CD4-positive, alpha-beta T cell (primary cell): ENCODE results near the gene FAXDC2. TPM values are rescaled to one million over a fixed set of nuclear protein-coding genes. Genes with fewer than 3 reads are reported as not detected.
A peak's percentile ranks its signal among the peaks of the same experiment; 100 is the strongest.

Experiments used
- ATAC-seq: fragments of 200-7000 bp; cut with Tn5 transposase; one replicate; pipeline ENCODE4 v1.10.0; 2022; ENCODE audit warnings: mild to moderate bottlenecking; ENCODE audit not compliant: poor library complexity
- CTCF ChIA-PET: fragments of 350-600 bp; sonication (Branson Sonifier 250); formaldehyde crosslinking; loops from one replicate; lab custom pipeline; 2021; ENCODE audit warnings: antibody characterized with exemption, inconsistent platforms; lab: Charles Lee
- POLR2A ChIA-PET: fragments of 350-600 bp; sonication (Branson Sonifier 250); formaldehyde crosslinking; loops from one replicate; lab custom pipeline; 2021; ENCODE audit warnings: antibody characterized with exemption, inconsistent platforms; lab: Charles Lee
- DNase-seq, 14 experiments: peaks; one replicate each; pipeline ENCODE4 v3.0.0-alpha.2; 2013 to 2020; ENCODE audit warnings: mixed read lengths in 2 of 14
- H3K27ac ChIP-seq, 2 donors: one replicate each; pipeline versions ENCODE4 v1.5.1 to v1.7.0; 2013; ENCODE audit warnings: low read length in 2 of 2, low read depth in 1 of 2, mild to moderate bottlenecking in 1 of 2
- H3K27me3 ChIP-seq, 2 experiments: 1 replicate in 1 of 2; 2 replicates in 1 of 2; pipeline versions ENCODE4 v1.6.1 to v1.7.0; 2013; ENCODE audit warnings: low read length in 2 of 2, control low read depth in 1 of 2, mild to moderate bottlenecking in 1 of 2, moderate library complexity in 1 of 2; ENCODE audit not compliant: insufficient read depth in 2 of 2, control insufficient read depth in 1 of 2
- H3K36me3 ChIP-seq: one replicate; pipeline ENCODE4 v1.6.1; 2013; ENCODE audit warnings: low read length, control low read depth; ENCODE audit not compliant: insufficient read depth
- H3K4me1 ChIP-seq: one replicate; pipeline ENCODE4 v1.6.1; 2013; ENCODE audit warnings: low read length, control low read depth; ENCODE audit not compliant: insufficient read depth
- H3K4me3 ChIP-seq: one replicate; pipeline ENCODE4 v1.5.1; 2013; ENCODE audit warnings: mild to moderate bottlenecking, low read length, moderate library complexity
- H3K9me3 ChIP-seq, 2 experiments: 1 replicate in 1 of 2; 2 replicates in 1 of 2; pipeline versions ENCODE4 v1.6.1 to v1.7.0; 2013; ENCODE audit warnings: low read length in 2 of 2, mild to moderate bottlenecking in 2 of 2, control low read depth in 1 of 2, moderate library complexity in 1 of 2; ENCODE audit not compliant: control insufficient read depth in 1 of 2, insufficient read depth in 1 of 2
- H3K27ac Mint-ChIP-seq: one replicate; pipeline ENCODE4 v1.8.0; 2020; ENCODE audit warnings: mixed read lengths
- H3K27me3 Mint-ChIP-seq: one replicate; pipeline ENCODE4 v1.8.0; 2021; ENCODE audit warnings: mixed read lengths
- H3K36me3 Mint-ChIP-seq: one replicate; pipeline ENCODE4 v1.8.0; 2021; ENCODE audit warnings: low read depth, mixed read lengths
- H3K4me1 Mint-ChIP-seq: one replicate; pipeline ENCODE4 v1.8.0; 2021; ENCODE audit warnings: low read depth, mixed read lengths
- H3K4me3 Mint-ChIP-seq: one replicate; pipeline ENCODE4 v1.8.0; 2020; ENCODE audit warnings: mild to moderate bottlenecking, mixed read lengths
- H3K9me3 Mint-ChIP-seq: one replicate; pipeline ENCODE4 v1.8.0; 2020; ENCODE audit warnings: mixed read lengths
- intact Hi-C, 2 experiments: fragments of 100-400 bp; cut with DNase I in 1 of 2; cut with micrococcal nuclease in 1 of 2; formaldehyde crosslinking; loops; one replicate each; pipeline versions ENCODE4 v1.15.1 to v1.9.0; 2023 to 2025; cut with DNase I, micrococcal nuclease
- total RNA-seq, 174 experiments: library from RNA in 2 of 174; stranded (reverse) in 2 of 174; gene quantifications; one replicate each; pipeline ENCODE4 v1.2.3 and lab custom pipeline; 2021 to 2026
- TF ChIP-seq, protein P1 (sequence below): fragments of 200-600 bp; IDR thresholded peaks from one replicate; pipeline ENCODE4 v1.8.0; 2022; ENCODE audit warnings: antibody characterized with exemption, mild to moderate bottlenecking

Gene FAXDC2
- total RNA-seq, 2 experiments from 2014 or later: not detected

DNA sequence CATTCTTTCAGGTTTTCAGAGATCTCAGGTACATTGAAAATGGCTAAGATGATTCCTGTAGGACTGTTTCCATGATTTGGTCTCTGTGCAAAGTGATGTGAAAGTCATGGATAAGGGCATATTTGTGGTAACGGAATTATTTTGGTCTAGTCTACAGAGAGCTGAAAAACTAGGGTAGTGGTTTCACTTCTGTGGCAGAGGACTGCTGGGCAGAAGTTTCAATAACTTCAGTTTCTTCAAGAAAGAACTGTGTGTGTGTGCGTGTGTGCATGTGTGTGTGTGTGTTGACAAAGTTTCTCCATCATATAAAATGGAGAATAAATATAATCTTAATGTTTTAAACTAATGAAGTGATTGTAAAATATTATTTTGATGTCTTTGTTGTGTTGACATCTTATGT, 12.4 kb upstream of the FAXDC2 start:
- ChIA-PET CTCF (no interaction called here), POLR2A (no interaction called here)
- peaks cover 41% of the 10 kb centered on the region for H3K36me3 ChIP-seq
- peaks cover 24% of the 10 kb centered on the region for H3K4me1 ChIP-seq
- no peak overlapping the region for H3K4me3 ChIP-seq
- no peaks in the 10 kb centered on the region for H3K9me3 ChIP-seq
- TF ChIP-seq, protein P1, sequence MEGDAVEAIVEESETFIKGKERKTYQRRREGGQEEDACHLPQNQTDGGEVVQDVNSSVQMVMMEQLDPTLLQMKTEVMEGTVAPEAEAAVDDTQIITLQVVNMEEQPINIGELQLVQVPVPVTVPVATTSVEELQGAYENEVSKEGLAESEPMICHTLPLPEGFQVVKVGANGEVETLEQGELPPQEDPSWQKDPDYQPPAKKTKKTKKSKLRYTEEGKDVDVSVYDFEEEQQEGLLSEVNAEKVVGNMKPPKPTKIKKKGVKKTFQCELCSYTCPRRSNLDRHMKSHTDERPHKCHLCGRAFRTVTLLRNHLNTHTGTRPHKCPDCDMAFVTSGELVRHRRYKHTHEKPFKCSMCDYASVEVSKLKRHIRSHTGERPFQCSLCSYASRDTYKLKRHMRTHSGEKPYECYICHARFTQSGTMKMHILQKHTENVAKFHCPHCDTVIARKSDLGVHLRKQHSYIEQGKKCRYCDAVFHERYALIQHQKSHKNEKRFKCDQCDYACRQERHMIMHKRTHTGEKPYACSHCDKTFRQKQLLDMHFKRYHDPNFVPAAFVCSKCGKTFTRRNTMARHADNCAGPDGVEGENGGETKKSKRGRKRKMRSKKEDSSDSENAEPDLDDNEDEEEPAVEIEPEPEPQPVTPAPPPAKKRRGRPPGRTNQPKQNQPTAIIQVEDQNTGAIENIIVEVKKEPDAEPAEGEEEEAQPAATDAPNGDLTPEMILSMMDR: no peak
- DNase-seq: no peak
- Mint-ChIP-seq H3K27me3 (no peaks in the 10 kb centered on the region), H3K4me3 (peak overlapping the region; percentile 60), H3K4me1 (peaks cover 62% of the 10 kb centered on the region), H3K36me3 (peaks cover 83% of the 10 kb centered on the region), H3K9me3 (no peaks in the 10 kb centered on the region), H3K27ac (peak overlapping the region; percentile 98)
- no peak overlapping the region for H3K27ac ChIP-seq
- H3K27me3 ChIP-seq: no peaks in the 10 kb centered on the region
- ATAC-seq: no peak
- intact Hi-C loops: loop anchor here in 1 of 2 experiments (5.0 kb wide), 2 partner anchors 180 to 825 kb away; partner anchors contain the start of genes FAM114A2 and MFAP3

DNA sequence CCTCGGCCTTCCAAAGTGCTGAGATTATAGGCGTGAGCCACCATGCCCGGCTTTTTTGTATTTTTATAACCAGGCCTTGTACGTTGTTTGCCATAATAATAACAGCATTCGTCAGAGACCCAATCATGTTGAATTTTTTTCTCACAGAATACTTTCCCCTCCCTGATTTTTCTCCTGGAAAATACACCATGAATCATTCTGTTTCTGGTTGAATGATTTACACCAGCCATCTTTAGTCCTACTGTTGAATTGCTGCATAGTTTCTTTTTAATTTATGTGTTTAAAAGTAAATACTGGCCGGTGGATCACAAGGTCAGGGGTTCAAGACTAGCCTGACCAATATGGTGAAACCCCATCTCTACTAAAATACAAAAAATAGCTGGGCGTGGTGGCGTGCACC, 11.5 kb upstream of the FAXDC2 start:
- Histone ChIP-seq H3K36me3 (peaks cover 35% of the 10 kb centered on the region), H3K4me3 (no peak overlapping the region), H3K4me1 (peaks cover 29% of the 10 kb centered on the region), H3K9me3 (no peaks in the 10 kb centered on the region), H3K27ac (no peak overlapping the region), H3K27me3 (no peaks in the 10 kb centered on the region)
- H3K4me3 Mint-ChIP-seq: peak overlapping the region; percentile 66
- no peaks in the 10 kb centered on the region for H3K9me3 Mint-ChIP-seq
- no peak for ATAC-seq
- H3K4me1 Mint-ChIP-seq: peaks cover 66% of the 10 kb centered on the region
- POLR2A ChIA-PET: no interaction called here
- no peak for DNase-seq
- CTCF ChIA-PET: no interaction called here
- no peaks in the 10 kb centered on the region for H3K27me3 Mint-ChIP-seq
- H3K27ac Mint-ChIP-seq: peak overlapping the region; percentile 98
- TF ChIP-seq, protein P1: no peak
- H3K36me3 Mint-ChIP-seq: peaks cover 77% of the 10 kb centered on the region
- intact Hi-C loops: loop anchor here in 1 of 2 experiments (5.0 kb wide), 2 partner anchors 180 to 825 kb away; partner anchors contain the start of genes FAM114A2 and MFAP3

DNA sequence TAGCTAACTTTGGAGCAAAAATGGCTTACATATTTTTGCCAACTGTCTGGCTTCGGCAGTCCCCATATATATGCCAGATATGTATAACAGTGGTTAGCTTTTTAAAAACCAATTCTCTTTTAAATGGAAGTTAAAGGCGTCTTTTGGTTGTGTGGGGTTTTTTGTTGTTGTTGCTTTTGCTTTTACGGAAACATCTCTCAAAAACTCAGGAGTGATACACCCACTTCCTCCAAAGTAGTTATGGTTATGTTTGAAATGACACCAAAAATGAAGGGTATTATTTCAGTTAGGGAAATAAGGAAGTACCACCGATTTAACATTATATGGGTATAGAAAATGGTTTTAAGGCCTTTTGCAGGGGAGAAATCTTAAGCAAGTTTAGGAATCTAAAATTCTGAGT, 10.4 kb upstream of the FAXDC2 start:
- DNase-seq: peak in 2 of 14 experiments; percentile 19 to 30
- Mint-ChIP-seq H3K4me3 (peak overlapping the region; percentile 92), H3K9me3 (no peaks in the 10 kb centered on the region), H3K4me1 (peaks cover 67% of the 10 kb centered on the region), H3K27me3 (no peaks in the 10 kb centered on the region), H3K27ac (peak overlapping the region; percentile 98), H3K36me3 (peaks cover 68% of the 10 kb centered on the region)
- CTCF ChIA-PET: interaction anchor here (1.0 to 1.2 kb wide), 2 partner anchors 8 to 210 kb away, joined by 3 to 5 read pairs; no protein-coding TSS in a partner anchor
- no peak for ATAC-seq
- H3K36me3 ChIP-seq: peaks cover 24% of the 10 kb centered on the region
- POLR2A ChIA-PET: no interaction called here
- no peaks in the 10 kb centered on the region for H3K27me3 ChIP-seq
- TF ChIP-seq, protein P1: no peak
- peak overlapping the region; percentile 73 for H3K4me3 ChIP-seq
- no peaks in the 10 kb centered on the region for H3K9me3 ChIP-seq
- H3K4me1 ChIP-seq: peaks cover 34% of the 10 kb centered on the region
- intact Hi-C loops: loop anchor here in 1 of 2 experiments (5.0 kb wide), 2 partner anchors 178 to 823 kb away; partner anchors contain the start of genes FAM114A2 and MFAP3
- H3K27ac ChIP-seq: peak overlapping the region; percentile 96 to 98
